Panc1 (cell line): ENCODE data around the gene MRPL44. TPM values are rescaled to one million over a fixed set of nuclear protein-coding genes. Genes with fewer than 3 reads are reported as not detected.

ENCODE experiments used
- ATAC-seq: fragments of 200-7000 bp; cut with Tn5 transposase; 2 replicates; pipeline ENCODE4 v1.9.1; 2020; ENCODE audit warnings: mild to moderate bottlenecking, moderate library complexity
- BruUV-seq: library from RNA; stranded (reverse); fragments of 400-500 nt; replicated peaks from 2 replicates; lab custom pipeline; 2021; lab: Mats Ljungman, UMichigan
- CTCF ChIA-PET: fragments of 300-600 bp; sonication (Branson Sonifier 250); formaldehyde crosslinking; loops from one replicate; lab custom pipeline; 2022; ENCODE audit warnings: antibody characterized with exemption; lab: Charles Lee
- POLR2A ChIA-PET: fragments of 300-600 bp; sonication (Branson Sonifier 250); formaldehyde crosslinking; loops from one replicate; lab custom pipeline; 2022; ENCODE audit warnings: antibody characterized with exemption; lab: Charles Lee
- DNase-seq: peaks from one replicate; pipeline ENCODE4 v3.0.0-alpha.2; 2010; ENCODE audit warnings: low read depth, low spot score
- H3K27ac ChIP-seq: 2 replicates; pipeline ENCODE4 v1.5.1; 2011; ENCODE audit warnings: mild to moderate bottlenecking, low read length, inconsistent platforms
- H3K27me3 ChIP-seq: fragments of 200-500 bp; sonication (Bioruptor generic); 2 replicates; pipeline ENCODE4 v1.6.0; 2014; ENCODE audit warnings: low read length, inconsistent platforms; ENCODE audit not compliant: control insufficient read depth, insufficient read depth
- H3K36me3 ChIP-seq: fragments of 200-500 bp; sonication (Bioruptor generic); 2 replicates; pipeline ENCODE4 v1.5.1; 2014; ENCODE audit warnings: inconsistent platforms, mild to moderate bottlenecking, low read length, moderate library complexity; ENCODE audit not compliant: control insufficient read depth, insufficient read depth
- H3K4me1 ChIP-seq: 2 replicates; pipeline ENCODE4 v1.5.1; 2011; ENCODE audit warnings: inconsistent platforms, mild to moderate bottlenecking, low read length, moderate library complexity; ENCODE audit not compliant: control insufficient read depth, insufficient read depth
- H3K4me3 ChIP-seq, 2 experiments: 2 replicates each; pipeline ENCODE4 v1.5.1; 2011 to 2012; ENCODE audit warnings: low read depth in 2 of 2, low read length in 2 of 2, mild to moderate bottlenecking in 2 of 2, inconsistent platforms in 1 of 2, moderate library complexity in 1 of 2
- H3K9me3 ChIP-seq: fragments of 200-500 bp; sonication (Bioruptor generic); 2 replicates; pipeline ENCODE4 v1.5.1; 2014; ENCODE audit warnings: low read depth, mild to moderate bottlenecking, inconsistent platforms, low read length, moderate library complexity; ENCODE audit not compliant: control insufficient read depth, insufficient read depth
- POLR2AphosphoS5 ChIP-seq: IDR thresholded peaks from 2 replicates; pipeline ENCODE4 v1.6.1; 2012; ENCODE audit warnings: mild to moderate bottlenecking, low read depth, low read length, moderate library complexity
- SIN3A ChIP-seq: IDR thresholded peaks from 2 replicates; pipeline ENCODE4 v1.6.1; 2012; ENCODE audit warnings: low read depth, mild to moderate bottlenecking, low read length, moderate library complexity, borderline replicate concordance; ENCODE audit not compliant: insufficient read depth
- TCF7L2 ChIP-seq: IDR thresholded peaks from 2 replicates; pipeline ENCODE4 v1.6.1; 2011; ENCODE audit warnings: mild to moderate bottlenecking, low read depth, low read length, inconsistent platforms
- in situ Hi-C: cut with HindIII; loops from 2 replicates; pipeline ENCODE4 v1.10.0; 2016; ENCODE audit warnings: low sequenced_read_pairs, low pct_unique_long_range_greater_than_20kb
- intact Hi-C: fragments of 100-400 bp; cut with micrococcal nuclease; formaldehyde crosslinking; loops from one replicate; pipeline ENCODE4 v1.10.0; 2022; ENCODE audit not compliant: unreplicated experiment
- total RNA-seq: library from RNA; stranded (reverse); gene quantifications from one replicate; pipeline ENCODE4 v1.2.1, GENCODE V29; 2021; ENCODE audit not compliant: unreplicated experiment
- TF ChIP-seq, protein P1 (sequence below), 2 experiments: IDR thresholded peaks; 2 replicates each; pipeline ENCODE4 v1.6.1; 2011 to 2012; ENCODE audit warnings: low read depth in 2 of 2, control low read depth in 1 of 2, low read length in 1 of 2, mild to moderate bottlenecking in 1 of 2, moderate library complexity in 1 of 2; ENCODE audit not compliant: insufficient read depth in 1 of 2
- TF ChIP-seq, protein P2 (sequence below): fragments of 450-650 bp; IDR thresholded peaks from 2 replicates; pipeline ENCODE4 v1.5.1; 2017; ENCODE audit warnings: mild to moderate bottlenecking

The MRPL44 gene
- total RNA-seq, 1 experiment from 2014 or later = 27.8 TPM

DNA sequence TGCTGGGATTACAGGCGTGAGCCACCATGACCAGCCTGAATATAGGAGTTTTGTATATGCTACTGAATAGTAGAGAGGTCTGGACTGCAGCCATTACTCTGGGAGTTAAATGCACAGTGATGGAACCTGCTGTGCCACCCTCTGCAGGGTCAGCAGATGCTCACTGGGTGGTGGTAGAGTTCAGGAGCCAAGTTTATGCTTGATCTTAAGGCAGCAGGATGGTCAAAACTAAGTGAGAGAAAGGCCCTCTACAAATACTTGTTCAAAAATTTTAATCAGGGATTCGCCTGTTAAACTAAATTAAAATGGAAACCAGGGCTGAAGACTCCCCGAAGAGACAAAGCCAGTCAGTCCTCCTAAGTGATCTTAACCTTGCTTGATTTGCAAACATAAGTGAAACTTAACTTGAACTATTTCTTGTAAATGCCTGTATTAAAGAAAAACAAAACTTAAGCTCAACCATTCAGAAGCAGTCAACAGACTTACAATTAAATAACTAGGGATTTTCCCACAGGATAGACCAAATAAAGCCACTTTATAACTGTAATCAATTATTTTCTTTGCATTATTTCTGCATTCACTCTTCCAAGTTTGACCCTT is 7.9 kb upstream of the MRPL44 start:
- in situ Hi-C loops = no loop called here
- DNase-seq = no peak
- Histone ChIP-seq H3K27ac (no peak overlapping the region), H3K4me3 (no peak overlapping the region), H3K9me3 (no peaks in the 10 kb centered on the region), H3K36me3 (no peaks in the 10 kb centered on the region; the same call in 1 of the 2 replicates), H3K27me3 (no peaks in the 10 kb centered on the region), H3K4me1 (peaks cover 5% of the 10 kb centered on the region; the same call in 1 of the 2 replicates)
- ChIA-PET POLR2A (interaction anchor here (0.7 kb wide), 1 partner anchor 10 kb away, joined by 9 read pairs; no protein-coding TSS in a partner anchor), CTCF (no interaction called here)
- TF ChIP-seq, protein P1, sequence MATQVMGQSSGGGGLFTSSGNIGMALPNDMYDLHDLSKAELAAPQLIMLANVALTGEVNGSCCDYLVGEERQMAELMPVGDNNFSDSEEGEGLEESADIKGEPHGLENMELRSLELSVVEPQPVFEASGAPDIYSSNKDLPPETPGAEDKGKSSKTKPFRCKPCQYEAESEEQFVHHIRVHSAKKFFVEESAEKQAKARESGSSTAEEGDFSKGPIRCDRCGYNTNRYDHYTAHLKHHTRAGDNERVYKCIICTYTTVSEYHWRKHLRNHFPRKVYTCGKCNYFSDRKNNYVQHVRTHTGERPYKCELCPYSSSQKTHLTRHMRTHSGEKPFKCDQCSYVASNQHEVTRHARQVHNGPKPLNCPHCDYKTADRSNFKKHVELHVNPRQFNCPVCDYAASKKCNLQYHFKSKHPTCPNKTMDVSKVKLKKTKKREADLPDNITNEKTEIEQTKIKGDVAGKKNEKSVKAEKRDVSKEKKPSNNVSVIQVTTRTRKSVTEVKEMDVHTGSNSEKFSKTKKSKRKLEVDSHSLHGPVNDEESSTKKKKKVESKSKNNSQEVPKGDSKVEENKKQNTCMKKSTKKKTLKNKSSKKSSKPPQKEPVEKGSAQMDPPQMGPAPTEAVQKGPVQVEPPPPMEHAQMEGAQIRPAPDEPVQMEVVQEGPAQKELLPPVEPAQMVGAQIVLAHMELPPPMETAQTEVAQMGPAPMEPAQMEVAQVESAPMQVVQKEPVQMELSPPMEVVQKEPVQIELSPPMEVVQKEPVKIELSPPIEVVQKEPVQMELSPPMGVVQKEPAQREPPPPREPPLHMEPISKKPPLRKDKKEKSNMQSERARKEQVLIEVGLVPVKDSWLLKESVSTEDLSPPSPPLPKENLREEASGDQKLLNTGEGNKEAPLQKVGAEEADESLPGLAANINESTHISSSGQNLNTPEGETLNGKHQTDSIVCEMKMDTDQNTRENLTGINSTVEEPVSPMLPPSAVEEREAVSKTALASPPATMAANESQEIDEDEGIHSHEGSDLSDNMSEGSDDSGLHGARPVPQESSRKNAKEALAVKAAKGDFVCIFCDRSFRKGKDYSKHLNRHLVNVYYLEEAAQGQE (IDR thresholded peaks at IDR 0.05; ENCODE audit: insufficient read depth in 1 of 2, low read depth in 2 of 2, low read length in 1 of 2) = no peak
- no peak for TF ChIP-seq TCF7L2
- no peak for TF ChIP-seq SIN3A
- TF ChIP-seq, protein P2, sequence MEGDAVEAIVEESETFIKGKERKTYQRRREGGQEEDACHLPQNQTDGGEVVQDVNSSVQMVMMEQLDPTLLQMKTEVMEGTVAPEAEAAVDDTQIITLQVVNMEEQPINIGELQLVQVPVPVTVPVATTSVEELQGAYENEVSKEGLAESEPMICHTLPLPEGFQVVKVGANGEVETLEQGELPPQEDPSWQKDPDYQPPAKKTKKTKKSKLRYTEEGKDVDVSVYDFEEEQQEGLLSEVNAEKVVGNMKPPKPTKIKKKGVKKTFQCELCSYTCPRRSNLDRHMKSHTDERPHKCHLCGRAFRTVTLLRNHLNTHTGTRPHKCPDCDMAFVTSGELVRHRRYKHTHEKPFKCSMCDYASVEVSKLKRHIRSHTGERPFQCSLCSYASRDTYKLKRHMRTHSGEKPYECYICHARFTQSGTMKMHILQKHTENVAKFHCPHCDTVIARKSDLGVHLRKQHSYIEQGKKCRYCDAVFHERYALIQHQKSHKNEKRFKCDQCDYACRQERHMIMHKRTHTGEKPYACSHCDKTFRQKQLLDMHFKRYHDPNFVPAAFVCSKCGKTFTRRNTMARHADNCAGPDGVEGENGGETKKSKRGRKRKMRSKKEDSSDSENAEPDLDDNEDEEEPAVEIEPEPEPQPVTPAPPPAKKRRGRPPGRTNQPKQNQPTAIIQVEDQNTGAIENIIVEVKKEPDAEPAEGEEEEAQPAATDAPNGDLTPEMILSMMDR = no peak
- no peak for TF ChIP-seq POLR2AphosphoS5
- ATAC-seq = no peak
- BruUV-seq = no TSS peak
- intact Hi-C loops = no loop called here

DNA sequence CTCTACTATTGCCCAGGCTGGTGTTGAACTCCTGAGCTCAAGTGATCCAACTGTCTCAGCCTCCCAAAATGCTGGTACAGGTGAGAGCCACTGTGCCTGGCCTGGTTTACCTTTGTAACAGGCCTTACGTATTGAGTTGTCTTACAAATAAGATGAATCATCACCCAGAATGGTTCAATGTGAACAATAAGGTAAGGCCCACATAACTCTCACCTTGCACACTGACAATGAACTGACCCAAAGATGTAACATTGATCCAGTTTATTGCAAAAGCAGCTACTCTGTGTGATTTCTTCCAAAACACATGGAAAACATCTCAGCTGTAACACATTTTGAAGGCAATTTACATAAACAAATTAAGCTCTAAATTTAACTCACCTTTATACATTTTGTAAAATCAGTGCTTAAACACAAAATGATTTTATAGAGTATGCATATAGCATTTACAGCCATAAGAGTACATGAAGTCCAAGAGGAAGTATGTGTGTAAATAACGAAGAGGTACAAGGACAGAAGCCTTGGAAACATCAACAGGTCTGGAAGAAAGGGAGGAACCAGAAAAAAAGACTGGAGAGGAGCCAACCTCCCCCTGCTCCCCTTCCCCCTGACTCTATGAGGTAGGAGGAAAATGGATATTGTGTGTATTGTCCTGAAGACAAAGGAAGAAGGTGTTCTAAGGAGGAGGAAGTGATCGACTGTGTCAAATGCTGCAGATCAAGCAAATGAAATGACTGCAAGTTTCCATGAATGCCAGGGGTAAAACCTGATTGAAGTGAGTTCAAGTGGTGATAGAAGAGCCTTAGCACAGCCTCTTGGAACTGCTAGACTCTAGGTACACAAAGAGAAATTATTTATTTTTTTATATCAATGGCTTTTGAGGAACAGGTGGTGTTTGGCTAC is 6.6 kb upstream of the MRPL44 start:
- DNase-seq (no peak), ATAC-seq (no peak)
- CTCF ChIA-PET = interaction anchor here (1.0 kb wide), 1 partner anchor 275 kb away, joined by 4 read pairs; no protein-coding TSS in a partner anchor
- intact Hi-C loops (no loop called here), in situ Hi-C loops (no loop called here)
- POLR2A ChIA-PET = no interaction called here
- Histone ChIP-seq H3K27me3 (no peaks in the 10 kb centered on the region), H3K27ac (no peak overlapping the region), H3K4me3 (no peak overlapping the region), H3K9me3 (no peaks in the 10 kb centered on the region), H3K4me1 (peaks cover 1% of the 10 kb centered on the region; the same call in 1 of the 2 replicates), H3K36me3 (no peaks in the 10 kb centered on the region)
- TF ChIP-seq POLR2AphosphoS5 = no peak
- TF ChIP-seq, protein P1 (IDR thresholded peaks at IDR 0.05; ENCODE audit: insufficient read depth in 1 of 2, low read depth in 2 of 2, low read length in 1 of 2) = no peak
- TF ChIP-seq, protein P2 = no peak
- no peak for TF ChIP-seq SIN3A
- no peak for TF ChIP-seq TCF7L2
- no TSS peak for BruUV-seq
